H9 (cell line): ENCODE measurements around the gene ASTN2. TPM values are rescaled to one million over a fixed set of nuclear protein-coding genes. Genes with fewer than 3 reads are reported as not detected.

ENCODE experiments used
- DNase-seq: peaks from one replicate; pipeline ENCODE4 v3.0.0-alpha.2; 2017
- H2AFZ ChIP-seq: one replicate; pipeline ENCODE4 v1.6.1; 2013; ENCODE audit warnings: mild to moderate bottlenecking, low read length, control low read depth, moderate library complexity
- H2AK5ac ChIP-seq: 2 replicates; pipeline ENCODE4 v1.6.1; 2013; ENCODE audit warnings: low read length, control low read depth, mixed read lengths; ENCODE audit not compliant: insufficient read length
- H2BK120ac ChIP-seq: one replicate; pipeline ENCODE4 v1.6.1; 2013; ENCODE audit warnings: low read depth, mild to moderate bottlenecking, low read length, control low read depth, inconsistent platforms; ENCODE audit not compliant: poor library complexity, severe bottlenecking
- H2BK12ac ChIP-seq: 2 replicates; pipeline ENCODE4 v1.6.1; 2013; ENCODE audit warnings: low read length, control low read depth, mixed read lengths, low read depth; ENCODE audit not compliant: insufficient read length
- H2BK15ac ChIP-seq: 2 replicates; pipeline ENCODE4 v1.6.1; 2013; ENCODE audit warnings: low read depth, low read length, control low read depth
- H2BK20ac ChIP-seq: one replicate; pipeline ENCODE4 v1.6.1; 2013; ENCODE audit warnings: low read depth, mild to moderate bottlenecking, low read length, control low read depth, inconsistent platforms; ENCODE audit not compliant: poor library complexity, severe bottlenecking
- H2BK5ac ChIP-seq: 2 replicates; pipeline ENCODE4 v1.6.1; 2013; ENCODE audit warnings: low read length, control low read depth, mixed read lengths; ENCODE audit not compliant: insufficient read length
- H3K14ac ChIP-seq: 2 replicates; pipeline ENCODE4 v1.6.1; 2013; ENCODE audit warnings: low read length, control low read depth; ENCODE audit not compliant: insufficient read depth
- H3K18ac ChIP-seq: 2 replicates; pipeline ENCODE4 v1.6.1; 2013; ENCODE audit warnings: low read depth, mild to moderate bottlenecking, mixed read lengths, low read length, control low read depth; ENCODE audit not compliant: insufficient read length
- H3K23ac ChIP-seq: 2 replicates; pipeline ENCODE4 v1.6.1; 2013; ENCODE audit warnings: low read length, control low read depth, mixed read lengths, low read depth; ENCODE audit not compliant: insufficient read length
- H3K23me2 ChIP-seq: 2 replicates; pipeline ENCODE4 v1.6.1; 2013; ENCODE audit warnings: low read depth, mild to moderate bottlenecking, mixed read lengths, low read length, control low read depth; ENCODE audit not compliant: insufficient read length, poor library complexity, severe bottlenecking
- H3K27ac ChIP-seq: 2 replicates; pipeline ENCODE4 v1.5.1; 2013; ENCODE audit warnings: low read length, control low read depth, mixed read lengths, low read depth; ENCODE audit not compliant: insufficient read length
- H3K27me3 ChIP-seq: 2 replicates; pipeline ENCODE4 v1.6.1; 2013; ENCODE audit warnings: low read length, control low read depth, inconsistent platforms; ENCODE audit not compliant: insufficient read depth
- H3K4ac ChIP-seq: 2 replicates; pipeline ENCODE4 v1.6.1; 2013; ENCODE audit warnings: low read depth, mild to moderate bottlenecking, control low read depth, inconsistent platforms, low read length, moderate library complexity
- H3K4me1 ChIP-seq: 2 replicates; pipeline ENCODE4 v1.6.1; 2013; ENCODE audit warnings: low read length, control low read depth, inconsistent platforms; ENCODE audit not compliant: insufficient read depth
- H3K4me2 ChIP-seq: 2 replicates; pipeline ENCODE4 v1.6.1; 2013; ENCODE audit warnings: low read length, control low read depth, mixed read lengths; ENCODE audit not compliant: insufficient read length, insufficient read depth
- H3K56ac ChIP-seq: 2 replicates; pipeline ENCODE4 v1.6.1; 2013; ENCODE audit warnings: low read depth, mild to moderate bottlenecking, mixed read lengths, low read length, control low read depth; ENCODE audit not compliant: insufficient read length
- H3K79me1 ChIP-seq: 2 replicates; pipeline ENCODE4 v1.6.1; 2013; ENCODE audit warnings: low read depth, mild to moderate bottlenecking, moderate library complexity, low read length, control low read depth, inconsistent platforms; ENCODE audit not compliant: insufficient read depth, poor library complexity, severe bottlenecking
- H3K79me2 ChIP-seq: 2 replicates; pipeline ENCODE4 v1.6.1; 2013; ENCODE audit warnings: low read length, control low read depth, inconsistent platforms; ENCODE audit not compliant: insufficient read depth
- H3K9ac ChIP-seq: 2 replicates; pipeline ENCODE4 v1.6.1; 2013; ENCODE audit warnings: low read length, control low read depth, mixed read lengths; ENCODE audit not compliant: insufficient read length; ENCODE audit errors: extremely low read depth
- H3K9me3 ChIP-seq: one replicate; pipeline ENCODE4 v1.6.1; 2013; ENCODE audit warnings: low read depth, low read length, inconsistent platforms; ENCODE audit not compliant: control insufficient read depth
- H3T11ph ChIP-seq: one replicate; pipeline ENCODE4 v1.6.1; 2013; ENCODE audit warnings: mild to moderate bottlenecking, low read length, control low read depth, inconsistent platforms
- H4K20me1 ChIP-seq: one replicate; pipeline ENCODE4 v1.6.1; 2013; ENCODE audit not compliant: control insufficient read depth, insufficient read length, insufficient read depth
- H4K5ac ChIP-seq: 2 replicates; pipeline ENCODE4 v1.6.1; 2013; ENCODE audit warnings: low read depth, mild to moderate bottlenecking, mixed read lengths, low read length, control low read depth; ENCODE audit not compliant: insufficient read length
- H4K8ac ChIP-seq: replicated peaks from 2 replicates; pipeline ENCODE4 v1.6.1; 2013; ENCODE audit warnings: low read length, control low read depth, mixed read lengths, low read depth; ENCODE audit not compliant: insufficient read length
- H4K91ac ChIP-seq: 2 replicates; pipeline ENCODE4 v1.6.1; 2013; ENCODE audit warnings: low read depth, mild to moderate bottlenecking, moderate library complexity, mixed read lengths, low read length, control low read depth; ENCODE audit not compliant: insufficient read length
- H3K27ac Mint-ChIP-seq, 3 experiments: 2 replicates in 2 of 3; 3 replicates in 1 of 3; pipeline ENCODE4 v1.8.0; 2020 to 2021; ENCODE audit warnings: mixed read lengths in 3 of 3, mild to moderate bottlenecking in 1 of 3, moderate library complexity in 1 of 3
- H3K27me3 Mint-ChIP-seq: 2 replicates; pipeline ENCODE4 v1.8.0; 2021; ENCODE audit warnings: low read depth, mild to moderate bottlenecking, moderate library complexity, mixed read lengths
- H3K36me3 Mint-ChIP-seq, 3 experiments: 2 replicates in 2 of 3; 3 replicates in 1 of 3; pipeline ENCODE4 v1.8.0; 2020 to 2021; ENCODE audit warnings: low read depth in 3 of 3, mixed read lengths in 3 of 3; ENCODE audit not compliant: insufficient read depth in 1 of 3
- H3K4me1 Mint-ChIP-seq, 2 experiments: 2 replicates each; pipeline ENCODE4 v1.8.0; 2020; ENCODE audit warnings: mixed read lengths in 2 of 2
- H3K4me3 Mint-ChIP-seq, 2 experiments: 2 replicates in 1 of 2; 3 replicates in 1 of 2; pipeline ENCODE4 v1.8.0; 2020 to 2021; ENCODE audit warnings: mild to moderate bottlenecking in 2 of 2, mixed read lengths in 2 of 2, moderate library complexity in 1 of 2
- H3K9me3 Mint-ChIP-seq, 2 experiments: 2 replicates in 1 of 2; 3 replicates in 1 of 2; pipeline ENCODE4 v1.8.0; 2020; ENCODE audit warnings: mild to moderate bottlenecking in 2 of 2, mixed read lengths in 2 of 2, moderate library complexity in 1 of 2
- CTCF ChIP-seq: fragments of 200-600 bp; sonication (generic); conservative IDR thresholded peaks from 3 replicates; pipeline ENCODE4 v1.8.0; 2021; ENCODE audit warnings: antibody characterized with exemption, mild to moderate bottlenecking
- WGBS: extraction: QIAGEN DNeasy Blood & Tissue Kit; methylation state at CpG from one replicate; pipeline ENCODE4 v1.1.7; 2013; ENCODE audit warnings: missing lambda C conversion rate, low lambda C conversion rate, mixed read lengths; ENCODE audit not compliant: insufficient read length; ENCODE audit errors: extremely low coverage; 5-methylcytosine and 5-hydroxymethylcytosine counted together
- total RNA-seq: library from RNA; stranded (reverse); gene quantifications from 2 replicates; pipeline ENCODE4 v1.2.1, GENCODE V29; 2021

The ASTN2 gene
- total RNA-seq, 1 experiment from 2014 or later, result 9.7 TPM

GRCh38 chr9:116484492-116485061, 930.3 kb downstream of the ASTN2 start:
- WGBS, result no CpG with 5 or more reads among the region's 8 CpGs
- no peaks in the 10 kb centered on the region for H3K79me2 ChIP-seq
- no peak overlapping the region for H4K91ac ChIP-seq
- H2AFZ ChIP-seq, result no peak overlapping the region
- H2BK5ac ChIP-seq, result no peak overlapping the region
- H4K20me1 ChIP-seq, result no peaks in the 10 kb centered on the region
- Mint-ChIP-seq H3K36me3 (no peaks in the 10 kb centered on the region), H3K27me3 (no peaks in the 10 kb centered on the region; the same call in 1 of the 2 replicates), H3K4me1 (peaks cover 14 to 17% of the 10 kb centered on the region in 2 experiments), H3K27ac (no peak overlapping the region), H3K4me3 (no peak overlapping the region), H3K9me3 (no peaks in the 10 kb centered on the region; a peak in 1 of 5 replicates)
- no peak overlapping the region for H2AK5ac ChIP-seq
- H3K9me3 ChIP-seq, result no peaks in the 10 kb centered on the region
- no peak overlapping the region for H3K23ac ChIP-seq
- H3K18ac ChIP-seq, result no peak overlapping the region
- H3K27me3 ChIP-seq, result no peaks in the 10 kb centered on the region
- H2BK120ac ChIP-seq, result no peak overlapping the region
- H3K4me2 ChIP-seq, result no peak overlapping the region
- TF ChIP-seq CTCF, result no peak
- DNase-seq, result no peak
- no peak overlapping the region for H4K5ac ChIP-seq
- H2BK12ac ChIP-seq, result no peak overlapping the region
- no peak overlapping the region for H3K14ac ChIP-seq
- no peak overlapping the region for H3T11ph ChIP-seq
- H3K56ac ChIP-seq, result no peak overlapping the region
- H3K9ac ChIP-seq, result no peak overlapping the region
- H3K23me2 ChIP-seq, result no peaks in the 10 kb centered on the region
- H2BK15ac ChIP-seq, result no peak overlapping the region
- no peak overlapping the region for H3K4ac ChIP-seq
- no peaks in the 10 kb centered on the region for H3K79me1 ChIP-seq
- no peak overlapping the region for H4K8ac ChIP-seq
- H2BK20ac ChIP-seq, result no peak overlapping the region
- no peak overlapping the region for H3K27ac ChIP-seq
- no peaks in the 10 kb centered on the region; the same call in 1 of the 2 replicates for H3K4me1 ChIP-seq
